GM12872 (cell line): ENCODE data around the gene PRDM16.

Experiments
- CTCF ChIP-seq: IDR thresholded peaks from 3 replicates; pipeline ENCODE4 v1.5.1; 2011; ENCODE audit warnings: low read depth, mild to moderate bottlenecking, low read length, moderate library complexity; ENCODE audit not compliant: insufficient read depth

PRDM16 gene

GRCh38 chr1:3258386-3259003 lies 189.5 kb downstream of the PRDM16 start:
- no peak for TF ChIP-seq CTCF

- no peak for TF ChIP-seq CTCF
Measured at GRCh38 chr1:3259020-3259419, 190.0 kb downstream of the PRDM16 start.

- TF ChIP-seq CTCF = no peak
Measured at GRCh38 chr1:3261007-3261968, 192.3 kb downstream of the PRDM16 start.

GRCh38 chr1:3261969-3262579 lies 193.1 kb downstream of the PRDM16 start:
- no peak for TF ChIP-seq CTCF

GRCh38 chr1:3262681-3263286 lies 193.8 kb downstream of the PRDM16 start:
- no peak for TF ChIP-seq CTCF

- no peak for TF ChIP-seq CTCF
Measured at GRCh38 chr1:3263790-3264189, 194.8 kb downstream of the PRDM16 start.

GRCh38 chr1:3264456-3264855 lies 195.5 kb downstream of the PRDM16 start:
- TF ChIP-seq CTCF = no peak
